Mucosa of rectum (tissue), 2 donors: ENCODE measurements around the gene ZRANB1.

ENCODE experiments used
- H3K27ac ChIP-seq, 2 donors: one replicate each; pipeline ENCODE4 v1.7.0; 2013; ENCODE audit warnings: inconsistent platforms in 2 of 2, low read depth in 2 of 2, low read length in 2 of 2
- H3K27me3 ChIP-seq, 2 donors: one replicate each; pipeline ENCODE4 v1.7.0; 2013; ENCODE audit warnings: low read length in 2 of 2; ENCODE audit not compliant: control insufficient read depth in 2 of 2, insufficient read depth in 2 of 2
- H3K36me3 ChIP-seq, 2 donors: one replicate each; pipeline ENCODE4 v1.7.0; 2013; ENCODE audit warnings: low read length in 2 of 2; ENCODE audit not compliant: control insufficient read depth in 2 of 2, insufficient read depth in 2 of 2
- H3K4me1 ChIP-seq, 2 donors: one replicate each; pipeline ENCODE4 v1.7.0; 2013; ENCODE audit warnings: low read length in 2 of 2, mild to moderate bottlenecking in 1 of 2; ENCODE audit not compliant: control insufficient read depth in 2 of 2, insufficient read depth in 2 of 2
- H3K4me3 ChIP-seq, 2 donors: one replicate each; pipeline ENCODE4 v1.7.0; 2013; ENCODE audit warnings: low read length in 2 of 2
- H3K9ac ChIP-seq, 2 donors: one replicate each; pipeline ENCODE4 v1.7.0; 2013; ENCODE audit warnings: low read length in 2 of 2, low read depth in 1 of 2, mild to moderate bottlenecking in 1 of 2
- H3K9me3 ChIP-seq, 2 donors: one replicate each; pipeline ENCODE4 v1.7.0; 2013; ENCODE audit warnings: low read length in 2 of 2; ENCODE audit not compliant: control insufficient read depth in 2 of 2
- donor health status: healthy.
- donor health status: Normal muscosa, but diverticular disease.

ZRANB1 gene

GRCh38 chr10:125025341-125025740, 83.4 kb downstream of the ZRANB1 start:
- H3K9ac ChIP-seq = no peak overlapping the region

DNA sequence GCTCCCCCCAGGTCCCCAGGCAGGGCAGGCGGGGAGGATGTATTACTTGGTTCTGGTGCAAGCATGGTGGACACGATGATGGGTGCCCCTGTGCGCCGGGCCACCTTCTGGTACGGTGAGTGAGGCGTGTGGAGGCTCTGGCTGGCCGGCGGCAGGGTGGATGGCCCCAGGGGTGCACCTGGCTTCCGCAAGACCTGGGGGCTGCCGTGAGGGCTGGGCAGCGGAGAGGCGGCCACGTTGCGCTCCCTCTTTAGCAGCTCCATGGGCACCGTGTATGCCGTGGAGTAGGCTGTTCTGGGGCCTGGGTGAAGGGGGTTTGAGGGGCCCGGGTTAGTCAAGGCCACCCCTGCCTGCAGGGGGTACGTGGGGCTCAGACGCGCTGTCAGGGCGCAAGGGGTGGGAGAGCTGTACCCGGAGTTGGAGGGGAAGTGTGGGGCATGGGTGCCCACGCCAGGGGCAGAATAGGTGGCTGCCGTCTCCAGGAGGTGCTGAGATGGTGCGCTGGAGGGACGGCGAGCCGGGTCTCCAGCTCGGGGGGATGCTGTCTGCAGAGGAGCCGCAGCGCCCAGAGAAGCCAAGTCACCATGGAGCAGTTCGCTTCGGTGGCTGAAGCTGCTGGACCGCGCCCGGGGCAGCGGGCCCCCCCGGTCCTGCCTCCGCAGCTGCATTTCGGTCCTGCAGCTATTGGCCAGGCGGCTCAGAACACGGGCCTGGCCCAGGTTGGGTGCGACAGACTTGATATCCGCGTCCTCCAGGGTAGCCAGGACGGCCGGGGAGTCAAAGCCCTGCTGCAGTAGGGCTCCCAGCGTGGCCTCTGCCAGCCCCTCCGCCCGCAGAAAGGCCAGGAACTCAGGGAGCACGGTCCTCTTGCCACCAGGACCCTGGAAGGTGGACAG, 84.4 kb downstream of the ZRANB1 start:
- Histone ChIP-seq H3K4me1 (peaks cover 18 to 29% of the 10 kb centered on the region in 2 donors), H3K9me3 (no peaks in the 10 kb centered on the region), H3K27ac (no peak overlapping the region)

More at GRCh38 chr10:125025341-125025740, 83.4 kb downstream of the ZRANB1 start:
- H3K27me3 ChIP-seq = no peaks in the 10 kb centered on the region
- peaks cover 18 to 29% of the 10 kb centered on the region in 2 donors for H3K4me1 ChIP-seq
- peaks cover 19% of the 10 kb centered on the region in 2 donors for H3K36me3 ChIP-seq
- H3K9me3 ChIP-seq = no peaks in the 10 kb centered on the region
- H3K4me3 ChIP-seq = no peak overlapping the region
- no peak overlapping the region for H3K27ac ChIP-seq

DNA sequence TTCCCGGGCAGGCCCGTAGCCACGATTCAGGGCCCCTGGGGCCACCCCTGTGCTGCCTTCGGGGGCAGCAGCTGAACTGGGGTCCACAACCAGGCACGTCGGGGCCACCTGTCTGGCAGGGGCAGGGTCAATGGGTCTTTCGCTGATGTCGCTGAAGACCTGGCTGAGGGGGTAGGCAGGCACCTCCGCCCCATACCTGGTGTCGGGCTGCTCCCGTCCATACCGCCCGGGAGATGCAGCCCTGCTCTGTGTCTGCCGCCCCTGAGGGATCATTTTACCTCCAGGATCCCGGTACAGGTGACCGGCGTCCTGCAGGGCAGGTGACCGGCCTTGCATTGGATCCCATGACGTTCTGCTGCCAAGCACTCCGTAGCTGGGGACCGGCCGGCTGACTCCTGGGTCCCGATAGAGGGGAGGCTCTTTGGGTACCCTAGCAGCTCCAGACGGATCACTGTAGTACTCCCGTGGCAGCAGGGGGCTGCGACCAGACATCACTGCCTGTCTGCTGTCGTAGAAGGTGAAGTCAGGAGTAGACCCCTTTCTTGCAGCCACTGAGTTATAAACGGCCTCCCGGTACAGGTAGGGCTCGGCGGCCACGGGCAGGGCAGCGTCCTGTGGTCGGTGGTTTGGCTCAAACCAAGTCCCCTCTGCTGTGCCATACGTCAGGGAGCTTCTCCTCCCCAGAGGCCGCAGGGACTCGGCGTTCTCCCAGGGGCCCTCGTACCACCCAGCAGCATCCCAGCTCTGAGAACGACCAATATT, 85.2 kb downstream of the ZRANB1 start:
- Histone ChIP-seq H3K9me3 (no peaks in the 10 kb centered on the region), H3K9ac (no peak overlapping the region), H3K4me3 (no peak overlapping the region), H3K27me3 (no peaks in the 10 kb centered on the region), H3K4me1 (peaks cover 18 to 29% of the 10 kb centered on the region in 2 donors), H3K36me3 (peaks cover 19% of the 10 kb centered on the region in 2 donors), H3K27ac (no peak overlapping the region)

More for the DNA sequence above, 84.4 kb downstream of the ZRANB1 start:
- Histone ChIP-seq H3K36me3 (peaks cover 19% of the 10 kb centered on the region in 2 donors), H3K4me3 (no peak overlapping the region), H3K27me3 (no peaks in the 10 kb centered on the region), H3K9ac (no peak overlapping the region)

- no peaks in the 10 kb centered on the region for H3K9me3 ChIP-seq
- no peak overlapping the region for H3K9ac ChIP-seq
- H3K27me3 ChIP-seq = no peaks in the 10 kb centered on the region
- H3K4me3 ChIP-seq = no peak overlapping the region
- H3K36me3 ChIP-seq = peaks cover 19 to 22% of the 10 kb centered on the region in 2 donors
- H3K27ac ChIP-seq = no peak overlapping the region
- peaks cover 14 to 22% of the 10 kb centered on the region in 2 donors for H3K4me1 ChIP-seq
Measured at GRCh38 chr10:125027871-125028869, 86.2 kb downstream of the ZRANB1 start.

DNA sequence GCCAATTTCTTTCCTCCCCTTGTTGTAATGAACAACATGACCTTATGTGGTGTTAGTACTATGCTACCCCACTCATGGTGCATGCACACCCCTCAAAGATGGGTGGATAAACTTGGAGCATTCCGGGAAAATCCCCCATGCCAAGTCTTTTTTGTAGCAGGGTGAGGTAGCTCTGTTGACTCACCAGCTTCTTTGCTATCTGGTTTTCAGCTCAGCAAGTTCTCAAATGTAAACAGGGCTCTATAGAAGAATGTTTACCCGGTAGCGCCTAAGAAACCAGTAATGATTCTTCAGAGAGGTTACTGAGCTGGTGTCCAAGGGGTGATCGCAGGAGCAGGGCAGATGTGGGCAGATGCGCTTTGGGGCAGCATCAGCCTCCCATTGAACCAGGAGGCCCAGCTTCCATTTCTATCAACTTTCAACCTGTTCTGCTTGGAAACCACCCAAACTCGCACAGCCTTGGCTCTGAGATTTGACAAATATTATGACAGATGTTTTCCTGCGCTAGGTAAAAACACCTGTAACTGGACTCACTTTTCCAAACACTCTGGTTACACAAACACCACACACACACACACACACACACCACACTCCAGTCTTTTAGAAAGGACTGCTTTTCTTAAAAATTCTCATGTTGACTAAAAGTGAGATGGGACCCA, 87.8 kb downstream of the ZRANB1 start:
- no peak overlapping the region for H3K9ac ChIP-seq
- no peaks in the 10 kb centered on the region for H3K27me3 ChIP-seq
- peaks cover under 1 to 6% of the 10 kb centered on the region in 2 donors for H3K4me1 ChIP-seq
- no peak overlapping the region for H3K4me3 ChIP-seq
- peaks cover 19 to 22% of the 10 kb centered on the region in 2 donors for H3K36me3 ChIP-seq
- no peak overlapping the region for H3K27ac ChIP-seq
- no peaks in the 10 kb centered on the region for H3K9me3 ChIP-seq

DNA sequence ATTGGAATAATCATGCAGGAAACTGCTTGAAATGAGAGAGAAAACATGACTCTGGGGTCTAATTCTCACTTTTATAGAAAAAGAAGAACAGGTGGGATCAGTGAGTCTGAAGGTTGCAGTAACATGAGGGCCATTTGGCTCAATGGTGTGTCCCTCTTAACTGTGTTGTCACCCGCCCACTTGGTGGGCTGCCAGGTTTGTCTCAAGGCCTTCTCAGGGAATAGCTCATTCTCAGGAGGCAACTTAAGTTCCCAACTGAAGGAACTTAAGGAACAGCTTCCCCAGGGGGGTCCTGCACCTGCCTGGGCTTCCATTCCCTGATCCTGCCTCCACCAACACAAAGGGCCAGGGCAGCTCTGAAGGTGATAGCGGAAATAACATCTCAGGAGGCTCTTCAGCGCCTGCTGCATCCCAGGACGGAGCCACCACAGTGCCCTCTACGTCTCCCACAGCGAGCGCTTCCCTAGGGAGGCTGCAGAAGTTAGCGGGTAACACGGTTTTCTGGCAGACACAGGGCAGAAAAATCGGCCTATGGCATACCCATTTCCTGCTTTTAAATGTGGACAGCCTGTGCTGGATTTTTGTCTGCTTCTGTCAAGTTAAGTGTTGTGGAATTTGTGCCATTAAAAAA, 88.8 kb downstream of the ZRANB1 start:
- Histone ChIP-seq H3K4me1 (no peaks in the 10 kb centered on the region), H3K9ac (no peak overlapping the region), H3K36me3 (peaks cover 18 to 22% of the 10 kb centered on the region in 2 donors), H3K27ac (no peak overlapping the region), H3K9me3 (no peaks in the 10 kb centered on the region), H3K27me3 (no peaks in the 10 kb centered on the region), H3K4me3 (no peak overlapping the region)

- no peak overlapping the region for H3K4me3 ChIP-seq
- H3K27me3 ChIP-seq = no peaks in the 10 kb centered on the region
- no peak overlapping the region for H3K9ac ChIP-seq
- H3K27ac ChIP-seq = no peak overlapping the region
- peaks cover 6 to 17% of the 10 kb centered on the region in 2 donors for H3K36me3 ChIP-seq
- peaks cover 0 to under 1% of the 10 kb centered on the region in 2 donors for H3K4me1 ChIP-seq
- no peaks in the 10 kb centered on the region for H3K9me3 ChIP-seq
Measured at GRCh38 chr10:125032474-125033020, 90.6 kb downstream of the ZRANB1 start.

GRCh38 chr10:125033146-125033924, 91.4 kb downstream of the ZRANB1 start:
- H3K4me3 ChIP-seq = no peak overlapping the region
- H3K27me3 ChIP-seq = no peaks in the 10 kb centered on the region
- no peaks in the 10 kb centered on the region for H3K9me3 ChIP-seq
- H3K9ac ChIP-seq = no peak overlapping the region
- H3K27ac ChIP-seq = no peak overlapping the region
- H3K36me3 ChIP-seq = peaks cover 6 to 13% of the 10 kb centered on the region in 2 donors
- peaks cover 0 to 2% of the 10 kb centered on the region in 2 donors for H3K4me1 ChIP-seq
